GM12892 (cell line): ENCODE measurements around the gene KLRG1.

Experiments used
- DNase-seq: peaks from one replicate; pipeline ENCODE4 v3.0.0; 2011; ENCODE audit not compliant: insufficient read length
- FAIRE-seq: peaks from 2 replicates; lab custom pipeline; 2011; peaks lifted over from hg19 to GRCh38; lab: Jason Lieb, UNC
- POLR2A ChIP-seq: IDR thresholded peaks from 2 replicates; pipeline ENCODE4 v1.6.1; 2011; ENCODE audit warnings: low read depth, low read length, control low read depth
- POLR2AphosphoS5 ChIP-seq: IDR thresholded peaks from 2 replicates; pipeline ENCODE4 v1.6.1; 2011; ENCODE audit warnings: low read depth, low read length, control low read depth
- TAF1 ChIP-seq: IDR thresholded peaks from 2 replicates; pipeline ENCODE4 v1.6.1; 2011; ENCODE audit warnings: low read depth, mild to moderate bottlenecking, control low read depth, low read length, borderline replicate concordance

KLRG1 gene

GRCh38 chr12:8956073-8956472 is 33.3 kb upstream of the KLRG1 start:
- FAIRE-seq: no peak
- DNase-seq: no peak
- TF ChIP-seq POLR2AphosphoS5: no peak
- no peak for TF ChIP-seq TAF1
- TF ChIP-seq POLR2A: no peak

GRCh38 chr12:8956772-8957171 is 32.6 kb upstream of the KLRG1 start:
- no peak for TF ChIP-seq POLR2AphosphoS5
- TF ChIP-seq TAF1: no peak
- TF ChIP-seq POLR2A: no peak
- FAIRE-seq: no peak

GRCh38 chr12:8957561-8957960 is 31.8 kb upstream of the KLRG1 start:
- no peak for FAIRE-seq

More at GRCh38 chr12:8956772-8957171, 32.6 kb upstream of the KLRG1 start:
- no peak for DNase-seq

GRCh38 chr12:8958066-8958465 is 31.3 kb upstream of the KLRG1 start:
- DNase-seq (no peak), FAIRE-seq (no peak)
- TF ChIP-seq POLR2A: no peak
- no peak for TF ChIP-seq POLR2AphosphoS5
- TF ChIP-seq TAF1: no peak

More at GRCh38 chr12:8957561-8957960, 31.8 kb upstream of the KLRG1 start:
- TF ChIP-seq TAF1 (no peak), POLR2A (no peak), POLR2AphosphoS5 (no peak)
- no peak for DNase-seq

- DNase-seq: no peak
- FAIRE-seq: no peak
- TF ChIP-seq TAF1 (no peak), POLR2A (no peak), POLR2AphosphoS5 (no peak)
These were observed 29.2 kb upstream of the KLRG1 start for GRCh38 chr12:8960176-8960575.

- DNase-seq (no peak), FAIRE-seq (no peak)
- TF ChIP-seq POLR2AphosphoS5 (no peak), POLR2A (no peak), TAF1 (no peak)
These were observed 20.6 kb upstream of the KLRG1 start for GRCh38 chr12:8968761-8969160.

- no peak for DNase-seq
- TF ChIP-seq POLR2A (no peak), POLR2AphosphoS5 (no peak), TAF1 (no peak)
- no peak for FAIRE-seq
These were observed 19.4 kb upstream of the KLRG1 start for GRCh38 chr12:8969861-8970411.

GRCh38 chr12:8970432-8970831 is 18.9 kb upstream of the KLRG1 start:
- TF ChIP-seq POLR2A (no peak), POLR2AphosphoS5 (no peak), TAF1 (no peak)
- FAIRE-seq (no peak), DNase-seq (no peak)

GRCh38 chr12:8980137-8980536 is 9.2 kb upstream of the KLRG1 start:
- DNase-seq (no peak), FAIRE-seq (no peak)
- TF ChIP-seq POLR2A (no peak), TAF1 (no peak), POLR2AphosphoS5 (no peak)

GRCh38 chr12:8985213-8985754 is 4.1 kb upstream of the KLRG1 start:
- FAIRE-seq (no peak), DNase-seq (no peak)
- TF ChIP-seq POLR2AphosphoS5 (no peak), TAF1 (no peak), POLR2A (no peak)

- DNase-seq: no peak
- FAIRE-seq: no peak
- TF ChIP-seq TAF1: no peak
- no peak for TF ChIP-seq POLR2A
- no peak for TF ChIP-seq POLR2AphosphoS5
These were observed 2.2 kb upstream of the KLRG1 start for GRCh38 chr12:8987163-8987562.

GRCh38 chr12:8987685-8988084 is 1.7 kb upstream of the KLRG1 start:
- TF ChIP-seq TAF1 (no peak), POLR2A (no peak), POLR2AphosphoS5 (no peak)
- FAIRE-seq (peak; percentile 30), DNase-seq (no peak)
